H1 (cell line): ENCODE measurements around the gene GTPBP1. TPM values are rescaled to one million over a fixed set of nuclear protein-coding genes. Genes with fewer than 3 reads are reported as not detected.

Experiments
- CTCF ChIA-PET: fragments of 300-600 bp; sonication (Branson Sonifier 250); formaldehyde crosslinking; loops from one replicate; lab custom pipeline; 2021; ENCODE audit not compliant: partially characterized antibody; lab: Charles Lee
- POLR2A ChIA-PET: fragments of 300-600 bp; sonication (Branson Sonifier 250); formaldehyde crosslinking; loops from one replicate; lab custom pipeline; 2021; ENCODE audit warnings: inconsistent platforms; ENCODE audit not compliant: partially characterized antibody; lab: Charles Lee
- DNase-seq, 2 experiments: peaks; one replicate each; pipeline versions ENCODE4 v3.0.0 to v3.0.0-alpha.2; 2010 to 2022; ENCODE audit warnings: low spot score in 2 of 2, low read depth in 1 of 2, mixed read lengths in 1 of 2
- FAIRE-seq: peaks from 2 replicates; lab custom pipeline; 2011; peaks lifted over from hg19 to GRCh38; lab: Jason Lieb, UNC
- H2AFZ ChIP-seq: 2 replicates; pipeline ENCODE4 v1.8.1; 2012; ENCODE audit warnings: low read length, inconsistent platforms
- H2AK5ac ChIP-seq: 2 replicates; pipeline ENCODE4 v1.6.1; 2013; ENCODE audit warnings: low read depth, low read length
- H2BK120ac ChIP-seq: replicated peaks from 2 replicates; pipeline ENCODE3; 2013; ENCODE audit warnings: low read depth, low read length, inconsistent platforms
- H2BK12ac ChIP-seq: 2 replicates; pipeline ENCODE4 v1.6.1; 2013; ENCODE audit warnings: low read depth, low read length
- H2BK15ac ChIP-seq: 2 replicates; pipeline ENCODE4 v1.6.1; 2013; ENCODE audit warnings: low read length
- H2BK20ac ChIP-seq: 2 replicates; pipeline ENCODE4 v1.6.1; 2013; ENCODE audit warnings: low read length
- H2BK5ac ChIP-seq: 2 replicates; pipeline ENCODE4 v1.6.1; 2013; ENCODE audit warnings: low read depth, low read length
- H3K14ac ChIP-seq: 2 replicates; pipeline ENCODE4 v1.6.1; 2013; ENCODE audit warnings: inconsistent platforms; ENCODE audit not compliant: insufficient read length
- H3K18ac ChIP-seq: 2 replicates; pipeline ENCODE4 v1.6.1; 2013; ENCODE audit warnings: low read length; ENCODE audit errors: extremely low read depth
- H3K23ac ChIP-seq: 2 replicates; pipeline ENCODE4 v1.6.1; 2013; ENCODE audit warnings: inconsistent platforms; ENCODE audit not compliant: insufficient read length
- H3K23me2 ChIP-seq: 2 replicates; pipeline ENCODE4 v1.6.1; 2013; ENCODE audit warnings: low read depth, low read length
- H3K27ac ChIP-seq: 2 replicates; pipeline ENCODE4 v1.6.1; 2011; ENCODE audit warnings: low read depth, low read length, inconsistent platforms
- H3K27me3 ChIP-seq, 4 experiments: replicated peaks in 1 of 4; 1 replicate in 1 of 4; 2 replicates in 3 of 4; pipeline versions ENCODE4 v1.6.1 to v1.8.1; 2011 to 2013; ENCODE audit warnings: low read length in 3 of 4, mild to moderate bottlenecking in 3 of 4, inconsistent platforms in 2 of 4, mixed read lengths in 2 of 4, moderate library complexity in 1 of 4; ENCODE audit not compliant: control insufficient read depth in 3 of 4, insufficient read depth in 3 of 4; ENCODE audit errors: extremely low read depth in 1 of 4
- H3K36me3 ChIP-seq, 4 experiments: 2 replicates each; pipeline versions ENCODE4 v1.6.1 to v1.8.1; 2011 to 2013; ENCODE audit warnings: mild to moderate bottlenecking in 4 of 4, low read length in 3 of 4, moderate library complexity in 2 of 4, control low read depth in 1 of 4, inconsistent platforms in 1 of 4; ENCODE audit not compliant: insufficient read depth in 4 of 4, control insufficient read depth in 2 of 4
- H3K4ac ChIP-seq: replicated peaks from 2 replicates; pipeline ENCODE3; 2013; ENCODE audit warnings: low read length, low read depth, mixed read lengths, inconsistent platforms; ENCODE audit not compliant: insufficient read length
- H3K4me1 ChIP-seq, 4 experiments: replicated peaks in 1 of 4; 1 replicate in 1 of 4; 2 replicates in 3 of 4; pipeline versions ENCODE4 v1.6.1 to v1.8.1; 2011 to 2013; ENCODE audit warnings: low read length in 3 of 4, inconsistent platforms in 2 of 4, mixed read lengths in 1 of 4; ENCODE audit not compliant: insufficient read depth in 4 of 4, control insufficient read depth in 3 of 4
- H3K4me2 ChIP-seq, 2 experiments: 2 replicates each; pipeline versions ENCODE4 v1.6.1 to v1.8.1; 2011 to 2013; ENCODE audit warnings: low read depth in 2 of 2, low read length in 2 of 2, control low read depth in 1 of 2, inconsistent platforms in 1 of 2, mild to moderate bottlenecking in 1 of 2; ENCODE audit not compliant: insufficient read depth in 1 of 2
- H3K4me3 ChIP-seq, 4 experiments: fragments of 200-600, 300-600 bp in 1 of 4; sonication (generic), shearing (Covaris generic), sonication (Bioruptor Twin) in 1 of 4; 2 replicates each; pipeline versions ENCODE4 v1.5.1 to v1.8.1; 2011 to 2016; ENCODE audit warnings: low read length in 4 of 4, low read depth in 3 of 4, control low read depth in 2 of 4, inconsistent platforms in 2 of 4, mild to moderate bottlenecking in 2 of 4, mixed read lengths in 1 of 4, moderate library complexity in 1 of 4; ENCODE audit not compliant: insufficient read depth in 2 of 4; ENCODE audit errors: extremely low read depth in 1 of 4
- H3K56ac ChIP-seq: replicated peaks from 2 replicates; pipeline ENCODE3; 2013; ENCODE audit warnings: low read depth, mild to moderate bottlenecking, mixed read lengths, low read length, inconsistent platforms; ENCODE audit not compliant: insufficient read length
- H3K79me1 ChIP-seq: 2 replicates; pipeline ENCODE4 v1.6.1; 2013; ENCODE audit warnings: low read depth, low read length, control low read depth
- H3K79me2 ChIP-seq, 2 experiments: 2 replicates each; pipeline versions ENCODE4 v1.6.1 to v1.8.1; 2012 to 2013; ENCODE audit warnings: low read length in 2 of 2, mild to moderate bottlenecking in 2 of 2, inconsistent platforms in 1 of 2; ENCODE audit not compliant: insufficient read depth in 2 of 2, control insufficient read depth in 1 of 2
- H3K9ac ChIP-seq, 4 experiments: replicated peaks in 1 of 4; 1 replicate in 1 of 4; 2 replicates in 3 of 4; pipeline versions ENCODE4 v1.6.1 to v1.8.1; 2011 to 2013; ENCODE audit warnings: low read depth in 3 of 4, low read length in 3 of 4, control low read depth in 2 of 4, mild to moderate bottlenecking in 2 of 4, moderate library complexity in 2 of 4, inconsistent platforms in 1 of 4; ENCODE audit errors: extremely low read depth in 1 of 4
- H3K9me3 ChIP-seq, 2 experiments: 2 replicates each; pipeline versions ENCODE4 v1.6.1 to v1.8.1; 2012 to 2013; ENCODE audit warnings: mild to moderate bottlenecking in 2 of 2, moderate library complexity in 2 of 2, control low read depth in 1 of 2, inconsistent platforms in 1 of 2, low read depth in 1 of 2, low read length in 1 of 2, mixed read lengths in 1 of 2; ENCODE audit not compliant: insufficient read depth in 2 of 2
- H4K20me1 ChIP-seq, 2 experiments: replicated peaks in 1 of 2; 2 replicates each; pipeline versions ENCODE3 to v1.8.1; 2011 to 2013; ENCODE audit warnings: inconsistent platforms in 2 of 2, low read length in 2 of 2, mild to moderate bottlenecking in 1 of 2; ENCODE audit not compliant: insufficient read depth in 2 of 2, control insufficient read depth in 1 of 2
- H4K5ac ChIP-seq: 2 replicates; pipeline ENCODE4 v1.6.1; 2013; ENCODE audit warnings: low read length, low read depth, mixed read lengths, inconsistent platforms; ENCODE audit not compliant: insufficient read length
- H4K8ac ChIP-seq: 2 replicates; pipeline ENCODE4 v1.8.0; 2013; ENCODE audit warnings: mild to moderate bottlenecking, moderate library complexity, low read length, inconsistent platforms; ENCODE audit not compliant: insufficient read depth; ENCODE audit errors: extremely low read depth
- H4K91ac ChIP-seq: replicated peaks from 2 replicates; pipeline ENCODE3; 2013; ENCODE audit warnings: low read length, mixed read lengths, inconsistent platforms; ENCODE audit not compliant: insufficient read length
- BACH1 ChIP-seq: IDR thresholded peaks from 2 replicates; pipeline ENCODE4 v1.6.1; 2012; ENCODE audit warnings: low read length, improper control_type of control experiment
- TEAD4 ChIP-seq: IDR thresholded peaks from 2 replicates; pipeline ENCODE4 v1.6.1; 2012; ENCODE audit warnings: low read depth, low read length, inconsistent platforms, mixed read lengths
- WGBS, 2 experiments: shearing (Covaris generic) in 1 of 2; methylation state at CpG; one replicate each; pipeline versions ENCODE4 v1.1.6 to v1.1.7; 2013 to 2015; ENCODE audit warnings: low lambda C conversion rate in 2 of 2, mixed read lengths in 2 of 2, inconsistent platforms in 1 of 2, low coverage in 1 of 2, missing lambda C conversion rate in 1 of 2; ENCODE audit not compliant: insufficient replicate concordance in 2 of 2, insufficient coverage in 1 of 2, insufficient read length in 1 of 2; ENCODE audit errors: extremely low coverage in 1 of 2, missing lambda C conversion rate in 1 of 2; 5-methylcytosine and 5-hydroxymethylcytosine counted together
- polyA plus RNA-seq, 7 experiments: library from polyadenylated mRNA; depleted of rRNA in 3 of 7; stranded (reverse) in 5 of 7; unstranded in 2 of 7; fragments of >200 nt in 5 of 7; fragments of 200-250 nt in 2 of 7; gene quantifications; 1 replicate in 5 of 7; 2 replicates in 1 of 7; 4 replicates in 1 of 7; pipeline versions ENCODE4 v1.2.1 to v1.2.3, GENCODE V29; 2011 to 2013; ENCODE audit warnings: missing spikeins in 2 of 7, mixed read lengths in 2 of 7
- total RNA-seq: library from RNA; stranded (reverse); fragmentation: NEBNext Ultra II Directional; extraction: Animal tissue kit (Norgen Biotek cat#: 25700); gene quantifications from 2 replicates; pipeline ENCODE4 v1.2.1, GENCODE V29; 2021

The GTPBP1 gene
- total and polyA plus RNA-seq, 2 of the 8 experiments (the other 6 are each of a cell fraction or from before 2014, with no cell fraction given) = 53.1 to 91.8 TPM

DNA sequence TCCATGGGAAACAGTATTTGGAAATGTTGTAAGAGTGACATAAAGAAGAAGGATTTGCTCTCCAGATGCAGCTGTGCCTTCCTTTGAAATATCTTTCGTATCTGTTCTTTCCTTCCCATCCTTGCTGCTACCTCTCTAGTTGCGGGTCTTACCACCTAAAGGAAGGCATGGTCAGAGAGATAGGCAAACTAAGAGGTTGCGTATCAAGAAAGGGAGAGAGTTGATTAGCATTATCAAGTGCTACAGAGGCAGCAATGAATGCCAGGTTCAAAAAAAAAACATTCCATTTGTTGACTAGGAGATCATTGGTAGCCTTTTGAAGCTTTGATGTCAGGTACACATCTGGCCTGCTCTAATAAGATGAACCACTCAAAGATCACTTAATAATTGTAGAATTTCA lies 4.6 kb downstream of the GTPBP1 start:
- H3K79me2 ChIP-seq = peaks cover 29 to 92% of the 10 kb centered on the region in 2 experiments
- H2AK5ac ChIP-seq = no peak overlapping the region
- H3K9ac ChIP-seq = no peak overlapping the region
- no peak overlapping the region for H3K14ac ChIP-seq
- H3K18ac ChIP-seq = no peak overlapping the region
- no peak overlapping the region for H2BK15ac ChIP-seq
- no peak for FAIRE-seq
- peaks cover 0 to 21% (median 6%) of the 10 kb centered on the region in 4 experiments; a peak in 6 of 8 replicates for H3K36me3 ChIP-seq
- no peaks in the 10 kb centered on the region for H3K9me3 ChIP-seq
- ChIA-PET POLR2A (interaction anchor here (1.6 kb wide), 1 partner anchor 28 kb away, joined by 4 read pairs; the partner anchor contains the start of gene TOMM22), CTCF (interaction anchor here (1.3 kb wide), 1 partner anchor 8 kb away, joined by 5 read pairs; no protein-coding TSS in a partner anchor)
- WGBS, 2 experiments = 93% methylated on average over 3 of the region's 3 CpGs; no CpG with 5 or more reads in 1 of the 2 experiments
- TF ChIP-seq BACH1 (no peak), TEAD4 (no peak)
- H4K5ac ChIP-seq = no peak overlapping the region
- no peak overlapping the region for H3K4me2 ChIP-seq
- no peak overlapping the region for H3K23ac ChIP-seq
- no peak overlapping the region for H4K8ac ChIP-seq
- H3K4me1 ChIP-seq = peaks cover 8 to 15% (median 12%) of the 10 kb centered on the region in 4 experiments
- peaks cover 3% of the 10 kb centered on the region; the same call in 1 of the 2 replicates for H3K23me2 ChIP-seq
- H4K20me1 ChIP-seq = peaks cover 23 to 31% of the 10 kb centered on the region in 2 experiments
- H3K27ac ChIP-seq = no peak overlapping the region
- H2BK20ac ChIP-seq = no peak overlapping the region
- no peak for DNase-seq
- no peak overlapping the region for H2BK12ac ChIP-seq
- H3K79me1 ChIP-seq = peaks cover 18% of the 10 kb centered on the region
- H3K27me3 ChIP-seq = no peaks in the 10 kb centered on the region
- H3K4ac ChIP-seq = no peak overlapping the region
- H3K4me3 ChIP-seq = no peak overlapping the region
- H2AFZ ChIP-seq = no peak overlapping the region
- no peak overlapping the region for H2BK120ac ChIP-seq
- H4K91ac ChIP-seq = no peak overlapping the region
- no peak overlapping the region for H2BK5ac ChIP-seq
- H3K56ac ChIP-seq = no peak overlapping the region
